H1 (cell line): ENCODE results near the gene ESRRB. TPM values are rescaled to one million over a fixed set of nuclear protein-coding genes. Genes with fewer than 3 reads are reported as not detected.

Source experiments
- CTCF ChIA-PET: fragments of 300-600 bp; sonication (Branson Sonifier 250); formaldehyde crosslinking; loops from one replicate; lab custom pipeline; 2021; ENCODE audit not compliant: partially characterized antibody; lab: Charles Lee
- POLR2A ChIA-PET: fragments of 300-600 bp; sonication (Branson Sonifier 250); formaldehyde crosslinking; loops from one replicate; lab custom pipeline; 2021; ENCODE audit warnings: inconsistent platforms; ENCODE audit not compliant: partially characterized antibody; lab: Charles Lee
- DNase-seq, 2 experiments: peaks; one replicate each; pipeline versions ENCODE4 v3.0.0 to v3.0.0-alpha.2; 2010 to 2022; ENCODE audit warnings: low spot score in 2 of 2, low read depth in 1 of 2, mixed read lengths in 1 of 2
- FAIRE-seq: peaks from 2 replicates; lab custom pipeline; 2011; peaks lifted over from hg19 to GRCh38; lab: Jason Lieb, UNC
- H2AFZ ChIP-seq: 2 replicates; pipeline ENCODE4 v1.8.1; 2012; ENCODE audit warnings: low read length, inconsistent platforms
- H2AK5ac ChIP-seq: 2 replicates; pipeline ENCODE4 v1.6.1; 2013; ENCODE audit warnings: low read depth, low read length
- H2BK120ac ChIP-seq: replicated peaks from 2 replicates; pipeline ENCODE3; 2013; ENCODE audit warnings: low read depth, low read length, inconsistent platforms
- H2BK12ac ChIP-seq: 2 replicates; pipeline ENCODE4 v1.6.1; 2013; ENCODE audit warnings: low read depth, low read length
- H2BK15ac ChIP-seq: 2 replicates; pipeline ENCODE4 v1.6.1; 2013; ENCODE audit warnings: low read length
- H2BK20ac ChIP-seq: 2 replicates; pipeline ENCODE4 v1.6.1; 2013; ENCODE audit warnings: low read length
- H2BK5ac ChIP-seq: 2 replicates; pipeline ENCODE4 v1.6.1; 2013; ENCODE audit warnings: low read depth, low read length
- H3K14ac ChIP-seq: 2 replicates; pipeline ENCODE4 v1.6.1; 2013; ENCODE audit warnings: inconsistent platforms; ENCODE audit not compliant: insufficient read length
- H3K18ac ChIP-seq: 2 replicates; pipeline ENCODE4 v1.6.1; 2013; ENCODE audit warnings: low read length; ENCODE audit errors: extremely low read depth
- H3K23ac ChIP-seq: 2 replicates; pipeline ENCODE4 v1.6.1; 2013; ENCODE audit warnings: inconsistent platforms; ENCODE audit not compliant: insufficient read length
- H3K23me2 ChIP-seq: 2 replicates; pipeline ENCODE4 v1.6.1; 2013; ENCODE audit warnings: low read depth, low read length
- H3K27ac ChIP-seq: 2 replicates; pipeline ENCODE4 v1.6.1; 2011; ENCODE audit warnings: low read depth, low read length, inconsistent platforms
- H3K27me3 ChIP-seq, 4 experiments: replicated peaks in 1 of 4; 1 replicate in 1 of 4; 2 replicates in 3 of 4; pipeline versions ENCODE4 v1.6.1 to v1.8.1; 2011 to 2013; ENCODE audit warnings: low read length in 3 of 4, mild to moderate bottlenecking in 3 of 4, inconsistent platforms in 2 of 4, mixed read lengths in 2 of 4, moderate library complexity in 1 of 4; ENCODE audit not compliant: control insufficient read depth in 3 of 4, insufficient read depth in 3 of 4; ENCODE audit errors: extremely low read depth in 1 of 4
- H3K36me3 ChIP-seq, 4 experiments: 2 replicates each; pipeline versions ENCODE4 v1.6.1 to v1.8.1; 2011 to 2013; ENCODE audit warnings: mild to moderate bottlenecking in 4 of 4, low read length in 3 of 4, moderate library complexity in 2 of 4, control low read depth in 1 of 4, inconsistent platforms in 1 of 4; ENCODE audit not compliant: insufficient read depth in 4 of 4, control insufficient read depth in 2 of 4
- H3K4ac ChIP-seq: replicated peaks from 2 replicates; pipeline ENCODE3; 2013; ENCODE audit warnings: low read length, low read depth, mixed read lengths, inconsistent platforms; ENCODE audit not compliant: insufficient read length
- H3K4me1 ChIP-seq, 4 experiments: replicated peaks in 1 of 4; 1 replicate in 1 of 4; 2 replicates in 3 of 4; pipeline versions ENCODE4 v1.6.1 to v1.8.1; 2011 to 2013; ENCODE audit warnings: low read length in 3 of 4, inconsistent platforms in 2 of 4, mixed read lengths in 1 of 4; ENCODE audit not compliant: insufficient read depth in 4 of 4, control insufficient read depth in 3 of 4
- H3K4me2 ChIP-seq, 2 experiments: 2 replicates each; pipeline versions ENCODE4 v1.6.1 to v1.8.1; 2011 to 2013; ENCODE audit warnings: low read depth in 2 of 2, low read length in 2 of 2, control low read depth in 1 of 2, inconsistent platforms in 1 of 2, mild to moderate bottlenecking in 1 of 2; ENCODE audit not compliant: insufficient read depth in 1 of 2
- H3K4me3 ChIP-seq, 4 experiments: fragments of 200-600, 300-600 bp in 1 of 4; sonication (generic), shearing (Covaris generic), sonication (Bioruptor Twin) in 1 of 4; 2 replicates each; pipeline versions ENCODE4 v1.5.1 to v1.8.1; 2011 to 2016; ENCODE audit warnings: low read length in 4 of 4, low read depth in 3 of 4, control low read depth in 2 of 4, inconsistent platforms in 2 of 4, mild to moderate bottlenecking in 2 of 4, mixed read lengths in 1 of 4, moderate library complexity in 1 of 4; ENCODE audit not compliant: insufficient read depth in 2 of 4; ENCODE audit errors: extremely low read depth in 1 of 4
- H3K56ac ChIP-seq: replicated peaks from 2 replicates; pipeline ENCODE3; 2013; ENCODE audit warnings: low read depth, mild to moderate bottlenecking, mixed read lengths, low read length, inconsistent platforms; ENCODE audit not compliant: insufficient read length
- H3K79me1 ChIP-seq: 2 replicates; pipeline ENCODE4 v1.6.1; 2013; ENCODE audit warnings: low read depth, low read length, control low read depth
- H3K79me2 ChIP-seq, 2 experiments: 2 replicates each; pipeline versions ENCODE4 v1.6.1 to v1.8.1; 2012 to 2013; ENCODE audit warnings: low read length in 2 of 2, mild to moderate bottlenecking in 2 of 2, inconsistent platforms in 1 of 2; ENCODE audit not compliant: insufficient read depth in 2 of 2, control insufficient read depth in 1 of 2
- H3K9ac ChIP-seq, 4 experiments: replicated peaks in 1 of 4; 1 replicate in 1 of 4; 2 replicates in 3 of 4; pipeline versions ENCODE4 v1.6.1 to v1.8.1; 2011 to 2013; ENCODE audit warnings: low read depth in 3 of 4, low read length in 3 of 4, control low read depth in 2 of 4, mild to moderate bottlenecking in 2 of 4, moderate library complexity in 2 of 4, inconsistent platforms in 1 of 4; ENCODE audit errors: extremely low read depth in 1 of 4
- H3K9me3 ChIP-seq, 2 experiments: 2 replicates each; pipeline versions ENCODE4 v1.6.1 to v1.8.1; 2012 to 2013; ENCODE audit warnings: mild to moderate bottlenecking in 2 of 2, moderate library complexity in 2 of 2, control low read depth in 1 of 2, inconsistent platforms in 1 of 2, low read depth in 1 of 2, low read length in 1 of 2, mixed read lengths in 1 of 2; ENCODE audit not compliant: insufficient read depth in 2 of 2
- H4K20me1 ChIP-seq, 2 experiments: replicated peaks in 1 of 2; 2 replicates each; pipeline versions ENCODE3 to v1.8.1; 2011 to 2013; ENCODE audit warnings: inconsistent platforms in 2 of 2, low read length in 2 of 2, mild to moderate bottlenecking in 1 of 2; ENCODE audit not compliant: insufficient read depth in 2 of 2, control insufficient read depth in 1 of 2
- H4K5ac ChIP-seq: 2 replicates; pipeline ENCODE4 v1.6.1; 2013; ENCODE audit warnings: low read length, low read depth, mixed read lengths, inconsistent platforms; ENCODE audit not compliant: insufficient read length
- H4K8ac ChIP-seq: 2 replicates; pipeline ENCODE4 v1.8.0; 2013; ENCODE audit warnings: mild to moderate bottlenecking, moderate library complexity, low read length, inconsistent platforms; ENCODE audit not compliant: insufficient read depth; ENCODE audit errors: extremely low read depth
- H4K91ac ChIP-seq: replicated peaks from 2 replicates; pipeline ENCODE3; 2013; ENCODE audit warnings: low read length, mixed read lengths, inconsistent platforms; ENCODE audit not compliant: insufficient read length
- BRCA1 ChIP-seq: IDR thresholded peaks from 2 replicates; pipeline ENCODE4 v1.6.1; 2012; ENCODE audit warnings: low read depth, low read length, improper control_type of control experiment
- CBX5 ChIP-seq: fragments of 300-800, 300-1000 bp; sonication (generic); IDR thresholded peaks from 2 replicates; pipeline ENCODE4 v1.7.1; 2016; ENCODE audit warnings: antibody characterized with exemption, low read length, low read depth
- CREB1 ChIP-seq: IDR thresholded peaks from 2 replicates; pipeline ENCODE4 v1.6.1; 2012; ENCODE audit warnings: inconsistent platforms
- PHF8 ChIP-seq: fragments of 200-600 bp; sonication (generic); conservative IDR thresholded peaks from 2 replicates; pipeline ENCODE4 v1.7.1; 2012; ENCODE audit warnings: low read depth, mild to moderate bottlenecking, inconsistent platforms, low read length, moderate library complexity
- RBBP5 ChIP-seq: IDR thresholded peaks from 2 replicates; pipeline ENCODE4 v1.7.1; 2012; ENCODE audit warnings: low read depth, mild to moderate bottlenecking, inconsistent platforms, low read length, moderate library complexity, borderline replicate concordance
- SIN3A ChIP-seq, 2 experiments: IDR thresholded peaks in 1 of 2; conservative IDR thresholded peaks in 1 of 2; 2 replicates each; pipeline ENCODE4 v1.6.1; 2011 to 2012; ENCODE audit warnings: low read length in 2 of 2, improper control_type of control experiment in 1 of 2, low read depth in 1 of 2, mild to moderate bottlenecking in 1 of 2
- SP4 ChIP-seq: IDR thresholded peaks from 2 replicates; pipeline ENCODE4 v1.6.1; 2012; ENCODE audit warnings: low read length, inconsistent platforms
- SUZ12 ChIP-seq: fragments of 200-600 bp; sonication (generic); IDR thresholded peaks from 2 replicates; pipeline ENCODE4 v1.6.1; 2012; ENCODE audit warnings: mild to moderate bottlenecking, inconsistent platforms, low read length, moderate library complexity, mixed read lengths
- TAF1 ChIP-seq: IDR thresholded peaks from 2 replicates; pipeline ENCODE4 v1.6.1; 2011; ENCODE audit warnings: mild to moderate bottlenecking, low read depth, low read length
- TBP ChIP-seq: IDR thresholded peaks from 2 replicates; pipeline ENCODE4 v1.6.1; 2011; ENCODE audit warnings: low read depth, low read length, improper control_type of control experiment
- TEAD4 ChIP-seq: IDR thresholded peaks from 2 replicates; pipeline ENCODE4 v1.6.1; 2012; ENCODE audit warnings: low read depth, low read length, inconsistent platforms, mixed read lengths
- WGBS, 2 experiments: shearing (Covaris generic) in 1 of 2; methylation state at CpG; one replicate each; pipeline versions ENCODE4 v1.1.6 to v1.1.7; 2013 to 2015; ENCODE audit warnings: low lambda C conversion rate in 2 of 2, mixed read lengths in 2 of 2, inconsistent platforms in 1 of 2, low coverage in 1 of 2, missing lambda C conversion rate in 1 of 2; ENCODE audit not compliant: insufficient replicate concordance in 2 of 2, insufficient coverage in 1 of 2, insufficient read length in 1 of 2; ENCODE audit errors: extremely low coverage in 1 of 2, missing lambda C conversion rate in 1 of 2; 5-methylcytosine and 5-hydroxymethylcytosine counted together
- polyA plus RNA-seq, 7 experiments: library from polyadenylated mRNA; depleted of rRNA in 3 of 7; stranded (reverse) in 5 of 7; unstranded in 2 of 7; fragments of >200 nt in 5 of 7; fragments of 200-250 nt in 2 of 7; gene quantifications; 1 replicate in 5 of 7; 2 replicates in 1 of 7; 4 replicates in 1 of 7; pipeline versions ENCODE4 v1.2.1 to v1.2.3, GENCODE V29; 2011 to 2013; ENCODE audit warnings: missing spikeins in 2 of 7, mixed read lengths in 2 of 7
- total RNA-seq: library from RNA; stranded (reverse); fragmentation: NEBNext Ultra II Directional; extraction: Animal tissue kit (Norgen Biotek cat#: 25700); gene quantifications from 2 replicates; pipeline ENCODE4 v1.2.1, GENCODE V29; 2021
- TF ChIP-seq, protein P1 (sequence below): IDR thresholded peaks from 2 replicates; pipeline ENCODE4 v1.6.1; 2011; ENCODE audit warnings: low read depth, mild to moderate bottlenecking, low read length; ENCODE audit not compliant: insufficient read depth
- TF ChIP-seq, protein P2 (sequence below): IDR thresholded peaks from 2 replicates; pipeline ENCODE4 v1.6.1; 2012; ENCODE audit warnings: low read length, inconsistent platforms

ESRRB gene
- total and polyA plus RNA-seq, 2 of the 8 experiments (the other 6 are each of a cell fraction or from before 2014, with no cell fraction given), result 0.29 to 0.45 TPM

DNA sequence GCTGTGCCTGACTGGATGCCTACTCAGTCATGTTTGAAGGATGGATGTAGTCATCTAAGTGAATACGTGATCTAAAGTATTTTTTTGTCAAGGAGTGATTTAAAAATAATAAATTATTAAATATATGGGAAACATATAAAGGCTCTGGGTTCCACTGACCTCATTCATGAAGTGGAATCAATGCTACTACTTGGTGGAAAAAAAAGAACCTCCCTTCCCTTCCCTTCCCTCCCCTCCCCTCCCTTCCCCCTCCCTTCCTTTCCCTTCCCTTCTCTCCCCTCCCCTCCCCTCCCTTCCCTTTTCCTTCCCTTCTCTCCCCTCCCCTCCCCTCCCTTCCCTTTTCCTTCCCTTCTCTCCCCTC, 162.7 kb downstream of the ESRRB start:
- H3K36me3 ChIP-seq, result no peaks in the 10 kb centered on the region
- no peak overlapping the region for H3K4me3 ChIP-seq
- no peak overlapping the region for H3K18ac ChIP-seq
- no peaks in the 10 kb centered on the region for H3K27me3 ChIP-seq
- no peak overlapping the region for H2AFZ ChIP-seq
- H3K4me2 ChIP-seq, result no peak overlapping the region
- DNase-seq (no peak), FAIRE-seq (no peak)
- no peaks in the 10 kb centered on the region for H4K20me1 ChIP-seq
- no peak overlapping the region for H4K8ac ChIP-seq
- no peaks in the 10 kb centered on the region for H3K79me1 ChIP-seq
- H3K4ac ChIP-seq, result no peak overlapping the region
- no peaks in the 10 kb centered on the region for H3K23me2 ChIP-seq
- H3K56ac ChIP-seq, result no peak overlapping the region
- H2BK20ac ChIP-seq, result no peak overlapping the region
- ChIA-PET CTCF (interaction anchor here (0.9 kb wide), 1 partner anchor 9 kb away, joined by 3 read pairs; no protein-coding TSS in a partner anchor), POLR2A (no interaction called here)
- no peak overlapping the region for H3K27ac ChIP-seq
- no peaks in the 10 kb centered on the region for H3K79me2 ChIP-seq
- no peak overlapping the region for H2AK5ac ChIP-seq
- H3K9ac ChIP-seq, result no peak overlapping the region
- no peak overlapping the region for H2BK12ac ChIP-seq
- WGBS, 2 experiments, result 94% methylated on average over 1 of the region's 1 CpG; no CpG with 5 or more reads in 1 of the 2 experiments
- H3K14ac ChIP-seq, result no peak overlapping the region
- H4K91ac ChIP-seq, result no peak overlapping the region
- H2BK5ac ChIP-seq, result no peak overlapping the region
- H3K9me3 ChIP-seq, result no peaks in the 10 kb centered on the region; a peak in 1 of 4 replicates
- H3K23ac ChIP-seq, result no peak overlapping the region
- no peak overlapping the region for H2BK120ac ChIP-seq
- H4K5ac ChIP-seq, result no peak overlapping the region
- H2BK15ac ChIP-seq, result no peak overlapping the region
- peaks cover 0 to 9% (median 7%) of the 10 kb centered on the region in 4 experiments; a peak in 5 of 7 replicates for H3K4me1 ChIP-seq
- TF ChIP-seq TBP (no peak), SIN3A (conservative IDR thresholded peaks at IDR 0.05 in 1 of 2, IDR thresholded peaks at IDR 0.05 in 1 of 2; ENCODE audit: low read depth in 1 of 2, low read length in 2 of 2) (no peak), TAF1 (no peak), SP4 (no peak), PHF8 (no peak), BRCA1 (no peak), SUZ12 (no peak), RBBP5 (no peak), CREB1 (no peak), CBX5 (no peak), TEAD4 (no peak)
- TF ChIP-seq, protein P1, sequence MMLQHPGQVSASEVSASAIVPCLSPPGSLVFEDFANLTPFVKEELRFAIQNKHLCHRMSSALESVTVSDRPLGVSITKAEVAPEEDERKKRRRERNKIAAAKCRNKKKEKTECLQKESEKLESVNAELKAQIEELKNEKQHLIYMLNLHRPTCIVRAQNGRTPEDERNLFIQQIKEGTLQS, result no peak
- TF ChIP-seq, protein P2, sequence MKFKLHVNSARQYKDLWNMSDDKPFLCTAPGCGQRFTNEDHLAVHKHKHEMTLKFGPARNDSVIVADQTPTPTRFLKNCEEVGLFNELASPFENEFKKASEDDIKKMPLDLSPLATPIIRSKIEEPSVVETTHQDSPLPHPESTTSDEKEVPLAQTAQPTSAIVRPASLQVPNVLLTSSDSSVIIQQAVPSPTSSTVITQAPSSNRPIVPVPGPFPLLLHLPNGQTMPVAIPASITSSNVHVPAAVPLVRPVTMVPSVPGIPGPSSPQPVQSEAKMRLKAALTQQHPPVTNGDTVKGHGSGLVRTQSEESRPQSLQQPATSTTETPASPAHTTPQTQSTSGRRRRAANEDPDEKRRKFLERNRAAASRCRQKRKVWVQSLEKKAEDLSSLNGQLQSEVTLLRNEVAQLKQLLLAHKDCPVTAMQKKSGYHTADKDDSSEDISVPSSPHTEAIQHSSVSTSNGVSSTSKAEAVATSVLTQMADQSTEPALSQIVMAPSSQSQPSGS, result no peak
